MM.1S (cell line): ENCODE data around the gene TOP3A.
A peak's percentile ranks its signal among the peaks of the same experiment; 100 is the strongest.

Experiments
- DNase-seq: peaks from one replicate; pipeline ENCODE4 v3.0.0-alpha.2; 2015
- H2AFZ ChIP-seq: fragments of 300-600 bp; sonication (generic); 2 replicates; pipeline ENCODE4 v1.6.0; 2016; ENCODE audit warnings: antibody characterized with exemption, low read length
- H3F3A ChIP-seq: fragments of 300-600 bp; sonication (generic); 2 replicates; pipeline ENCODE4 v1.6.1; 2016; ENCODE audit warnings: mild to moderate bottlenecking, antibody characterized with exemption, low read length, moderate library complexity, mixed read lengths; ENCODE audit not compliant: insufficient read depth
- H3K27ac ChIP-seq: fragments of 300-600 bp; sonication (generic); 2 replicates; pipeline ENCODE4 v1.5.1; 2016; ENCODE audit warnings: mild to moderate bottlenecking, low read length
- H3K27me3 ChIP-seq: fragments of 300-600 bp; sonication (generic); replicated peaks from 2 replicates; pipeline ENCODE4 v1.6.0; 2016; ENCODE audit warnings: low read length; ENCODE audit not compliant: insufficient read depth
- H3K36me3 ChIP-seq: fragments of 300-600 bp; sonication (generic); replicated peaks from 2 replicates; pipeline ENCODE4 v1.6.1; 2016; ENCODE audit warnings: mild to moderate bottlenecking, low read length, mixed read lengths; ENCODE audit not compliant: insufficient read depth
- H3K4me1 ChIP-seq: fragments of 300-600 bp; sonication (generic); 2 replicates; pipeline ENCODE4 v1.6.1; 2016; ENCODE audit warnings: low read length, mixed read lengths
- H3K4me2 ChIP-seq: fragments of 300-600 bp; sonication (generic); 2 replicates; pipeline ENCODE4 v1.6.0; 2016; ENCODE audit warnings: low read depth, low read length
- H3K4me3 ChIP-seq: fragments of 300-600 bp; sonication (generic); 2 replicates; pipeline ENCODE4 v1.5.1; 2016; ENCODE audit warnings: low read length, mixed read lengths
- H3K79me2 ChIP-seq: fragments of 300-600 bp; sonication (generic); 2 replicates; pipeline ENCODE4 v1.6.1; 2016; ENCODE audit warnings: mixed run types, low read length, mixed read lengths
- H3K9ac ChIP-seq: fragments of 300-600 bp; sonication (generic); 2 replicates; pipeline ENCODE4 v1.6.1; 2016; ENCODE audit warnings: low read length, mixed read lengths
- H3K9me2 ChIP-seq: fragments of 300-600 bp; sonication (generic); replicated peaks from 2 replicates; pipeline ENCODE4 v1.6.1; 2016; ENCODE audit warnings: mild to moderate bottlenecking, low read length, mixed read lengths; ENCODE audit not compliant: insufficient read depth
- H3K9me3 ChIP-seq: fragments of 300-600 bp; sonication (generic); replicated peaks from 2 replicates; pipeline ENCODE4 v1.6.1; 2016; ENCODE audit warnings: mild to moderate bottlenecking, low read length, mixed read lengths; ENCODE audit not compliant: insufficient read depth
- H4K20me1 ChIP-seq: fragments of 300-600 bp; sonication (generic); 2 replicates; pipeline ENCODE4 v1.6.1; 2016; ENCODE audit warnings: mild to moderate bottlenecking, low read length, moderate library complexity, mixed read lengths; ENCODE audit not compliant: insufficient read depth
- EZH2 ChIP-seq: fragments of 300-600 bp; sonication (generic); optimal IDR thresholded peaks from 2 replicates; pipeline ENCODE3; 2017; ENCODE audit warnings: low read depth, mild to moderate bottlenecking, antibody characterized with exemption, low read length, mixed read lengths
- EZH2phosphoT487 ChIP-seq: fragments of 300-600 bp; sonication (generic); IDR thresholded peaks from 2 replicates; pipeline ENCODE4 v1.6.1; 2018; ENCODE audit warnings: antibody characterized with exemption, low read length
- TF ChIP-seq, protein P1 (sequence below): fragments of 300-600 bp; sonication (generic); IDR thresholded peaks from 2 replicates; pipeline ENCODE4 v1.5.1; 2016; ENCODE audit warnings: antibody characterized with exemption, low read length, mixed read lengths

Gene TOP3A

DNA sequence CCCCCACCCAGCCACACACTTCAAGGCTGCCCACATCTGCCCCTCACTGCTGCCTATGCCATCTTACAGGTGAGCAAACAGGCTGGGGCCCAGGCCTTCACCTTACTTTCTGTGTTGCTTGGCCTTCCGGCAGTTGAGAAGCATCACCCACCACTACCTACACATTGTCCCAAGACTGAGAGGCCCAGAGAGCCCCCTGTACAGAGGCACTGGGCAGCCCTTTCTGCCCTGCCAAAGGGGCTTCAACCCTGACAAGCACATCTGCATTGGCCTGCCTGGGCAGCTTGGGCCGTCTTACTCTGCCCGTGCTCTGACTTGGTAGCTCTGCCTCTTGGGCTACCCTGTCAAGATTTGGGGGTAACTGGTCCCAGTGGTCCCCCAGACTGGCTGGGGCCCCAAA, 53.1 kb downstream of the TOP3A start:
- no peak for DNase-seq
- Histone ChIP-seq H3K36me3 (no peaks in the 10 kb centered on the region), H3K9me2 (no peaks in the 10 kb centered on the region), H3K9me3 (no peaks in the 10 kb centered on the region), H4K20me1 (peaks cover 5% of the 10 kb centered on the region), H3K4me3 (peak overlapping the region; percentile 91), H3K4me2 (peak overlapping the region; percentile 77), H3K9ac (peak overlapping the region; percentile 75), H3K4me1 (peaks cover 19% of the 10 kb centered on the region), H3K27ac (peak overlapping the region; percentile 72; the same call in 1 of the 2 replicates), H3F3A (peaks cover 29% of the 10 kb centered on the region), H3K27me3 (no peaks in the 10 kb centered on the region), H2AFZ (peak overlapping the region; percentile 92; the same call in 1 of the 2 replicates), H3K79me2 (peaks cover 32% of the 10 kb centered on the region)
- TF ChIP-seq, protein P1, sequence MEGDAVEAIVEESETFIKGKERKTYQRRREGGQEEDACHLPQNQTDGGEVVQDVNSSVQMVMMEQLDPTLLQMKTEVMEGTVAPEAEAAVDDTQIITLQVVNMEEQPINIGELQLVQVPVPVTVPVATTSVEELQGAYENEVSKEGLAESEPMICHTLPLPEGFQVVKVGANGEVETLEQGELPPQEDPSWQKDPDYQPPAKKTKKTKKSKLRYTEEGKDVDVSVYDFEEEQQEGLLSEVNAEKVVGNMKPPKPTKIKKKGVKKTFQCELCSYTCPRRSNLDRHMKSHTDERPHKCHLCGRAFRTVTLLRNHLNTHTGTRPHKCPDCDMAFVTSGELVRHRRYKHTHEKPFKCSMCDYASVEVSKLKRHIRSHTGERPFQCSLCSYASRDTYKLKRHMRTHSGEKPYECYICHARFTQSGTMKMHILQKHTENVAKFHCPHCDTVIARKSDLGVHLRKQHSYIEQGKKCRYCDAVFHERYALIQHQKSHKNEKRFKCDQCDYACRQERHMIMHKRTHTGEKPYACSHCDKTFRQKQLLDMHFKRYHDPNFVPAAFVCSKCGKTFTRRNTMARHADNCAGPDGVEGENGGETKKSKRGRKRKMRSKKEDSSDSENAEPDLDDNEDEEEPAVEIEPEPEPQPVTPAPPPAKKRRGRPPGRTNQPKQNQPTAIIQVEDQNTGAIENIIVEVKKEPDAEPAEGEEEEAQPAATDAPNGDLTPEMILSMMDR = no peak

DNA sequence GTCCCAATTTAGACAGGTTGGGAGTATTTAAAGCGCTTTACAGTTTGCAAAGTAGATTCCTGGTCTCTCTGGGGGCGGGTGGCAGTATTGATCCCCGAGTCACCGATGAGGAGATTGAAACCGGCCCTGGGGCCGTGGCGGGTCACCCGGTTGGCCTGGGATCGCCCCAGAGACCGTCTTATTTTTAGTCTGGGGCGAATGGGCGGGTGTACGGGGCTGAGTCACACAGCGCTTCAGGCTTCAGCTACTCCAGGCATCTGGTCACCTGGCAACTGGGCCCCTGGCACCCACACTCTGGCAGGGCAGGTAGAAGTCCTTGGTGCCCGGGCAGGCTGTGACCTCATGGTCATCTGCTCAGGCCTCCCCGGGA, 53.7 kb downstream of the TOP3A start:
- DNase-seq = peak; percentile 57

DNA sequence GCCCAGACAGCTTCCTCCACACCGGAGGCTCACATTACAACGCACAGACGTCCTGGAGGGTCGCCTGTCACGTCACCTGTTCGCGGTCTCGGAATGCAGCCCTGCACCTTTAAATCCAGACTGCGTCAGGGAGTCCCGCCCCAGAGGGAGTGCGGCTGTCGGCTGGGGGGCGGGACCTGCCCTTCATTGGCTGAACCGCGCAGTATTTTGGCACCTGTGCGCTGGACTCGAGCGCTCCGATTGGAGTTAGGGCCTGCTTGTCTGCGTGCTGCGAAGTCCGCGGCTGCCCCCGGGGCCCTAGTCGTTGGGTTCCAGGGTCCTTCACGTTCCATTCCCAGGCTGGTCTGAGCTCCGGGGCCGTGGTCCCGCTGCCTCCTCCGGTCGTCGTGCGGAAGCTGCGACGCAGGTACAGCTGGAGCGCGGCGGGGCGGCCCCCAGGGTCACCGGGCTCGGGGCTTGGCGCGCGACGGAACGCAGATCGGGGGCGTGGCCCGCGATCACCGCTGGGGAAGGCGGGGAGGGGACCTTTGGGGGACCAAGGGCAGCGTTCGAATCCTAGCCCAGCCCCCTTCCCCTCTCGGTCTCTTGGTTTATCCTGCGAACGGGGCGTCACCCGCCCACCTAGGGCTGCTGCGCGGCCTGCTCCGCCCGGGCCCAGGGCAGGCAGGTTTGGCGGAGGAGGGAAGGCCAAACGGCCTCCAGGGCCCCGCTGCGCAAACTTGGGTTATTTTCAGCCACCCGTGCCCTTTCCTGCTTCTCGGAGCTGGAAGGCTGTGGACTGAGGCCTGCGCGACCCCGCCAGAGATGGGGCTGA, 54.3 kb downstream of the TOP3A start, which contains the start of gene MIEF2:
MIEF2 (plus strand) TSS at position 331 of the 814 bp plus-strand sequence. CDS start 2,059 bp downstream, outside the sequence.
- Histone ChIP-seq H3K4me3 (peak within 1 kb of the TSS; percentile 91), H3K9me3 (no peaks in the 10 kb centered on the region), H3K36me3 (no peaks in the 10 kb centered on the region), H3F3A (peaks cover 29% of the 10 kb centered on the region), H3K9ac (peak within 1 kb of the TSS; percentile 75), H3K4me2 (peak within 1 kb of the TSS; percentile 77), H4K20me1 (peaks cover 15% of the 10 kb centered on the region), H3K27ac (peak within 1 kb of the TSS; percentile 72), H3K27me3 (no peaks in the 10 kb centered on the region), H3K4me1 (peaks cover 23% of the 10 kb centered on the region), H2AFZ (peak within 1 kb of the TSS; percentile 92), H3K79me2 (peaks cover 43% of the 10 kb centered on the region), H3K9me2 (no peaks in the 10 kb centered on the region)
- DNase-seq = peak; percentile 98
- no peak for TF ChIP-seq EZH2
- TF ChIP-seq, protein P1 = no peak
- no peak for TF ChIP-seq EZH2phosphoT487

More for the DNA sequence above, 53.7 kb downstream of the TOP3A start:
- H3F3A ChIP-seq = peaks cover 29% of the 10 kb centered on the region
- H3K9me3 ChIP-seq = no peaks in the 10 kb centered on the region
- H3K9ac ChIP-seq = peak overlapping the region; percentile 75
- peaks cover 37% of the 10 kb centered on the region for H3K79me2 ChIP-seq
- peaks cover 9% of the 10 kb centered on the region for H4K20me1 ChIP-seq
- no peaks in the 10 kb centered on the region for H3K9me2 ChIP-seq
- H3K36me3 ChIP-seq = no peaks in the 10 kb centered on the region
- H3K4me1 ChIP-seq = peaks cover 23% of the 10 kb centered on the region
- TF ChIP-seq, protein P1 = no peak
- TF ChIP-seq EZH2phosphoT487 = no peak
- no peak for TF ChIP-seq EZH2
- peak overlapping the region; percentile 77 for H3K4me2 ChIP-seq
- peak overlapping the region; percentile 91 for H3K4me3 ChIP-seq
- no peaks in the 10 kb centered on the region for H3K27me3 ChIP-seq
- peak overlapping the region; percentile 72 for H3K27ac ChIP-seq
- peak overlapping the region; percentile 92 for H2AFZ ChIP-seq
